GM06990 (cell line): ENCODE measurements around the gene GJB2.

Source experiments
- DNase-seq: peaks from one replicate; pipeline ENCODE4 v3.0.0-alpha.2; 2011; ENCODE audit not compliant: insufficient read length; ENCODE audit errors: extremely low read depth
- H3K27me3 ChIP-seq: replicated peaks from 2 replicates; pipeline ENCODE4 v1.6.0; 2011; ENCODE audit warnings: low read length; ENCODE audit not compliant: control insufficient read depth, insufficient read depth
- H3K36me3 ChIP-seq: 2 replicates; pipeline ENCODE4 v1.5.1; 2011; ENCODE audit warnings: low read length; ENCODE audit not compliant: control insufficient read depth, insufficient read depth
- H3K4me3 ChIP-seq: replicated peaks from 2 replicates; pipeline ENCODE4 v1.5.1; 2011; ENCODE audit warnings: low read depth, mild to moderate bottlenecking, control low read depth, low read length
- TF ChIP-seq, protein P1 (sequence below): IDR thresholded peaks from 2 replicates; pipeline ENCODE4 v1.5.1; 2011; ENCODE audit warnings: low read length, control low read depth, mild to moderate bottlenecking, inconsistent platforms; ENCODE audit not compliant: insufficient read depth, poor library complexity, severe bottlenecking

The GJB2 gene

GRCh38 chr13:20177049-20177831, 15.5 kb downstream of the GJB2 start:
- no peaks in the 10 kb centered on the region for H3K36me3 ChIP-seq
- no peak for DNase-seq
- TF ChIP-seq, protein P1, sequence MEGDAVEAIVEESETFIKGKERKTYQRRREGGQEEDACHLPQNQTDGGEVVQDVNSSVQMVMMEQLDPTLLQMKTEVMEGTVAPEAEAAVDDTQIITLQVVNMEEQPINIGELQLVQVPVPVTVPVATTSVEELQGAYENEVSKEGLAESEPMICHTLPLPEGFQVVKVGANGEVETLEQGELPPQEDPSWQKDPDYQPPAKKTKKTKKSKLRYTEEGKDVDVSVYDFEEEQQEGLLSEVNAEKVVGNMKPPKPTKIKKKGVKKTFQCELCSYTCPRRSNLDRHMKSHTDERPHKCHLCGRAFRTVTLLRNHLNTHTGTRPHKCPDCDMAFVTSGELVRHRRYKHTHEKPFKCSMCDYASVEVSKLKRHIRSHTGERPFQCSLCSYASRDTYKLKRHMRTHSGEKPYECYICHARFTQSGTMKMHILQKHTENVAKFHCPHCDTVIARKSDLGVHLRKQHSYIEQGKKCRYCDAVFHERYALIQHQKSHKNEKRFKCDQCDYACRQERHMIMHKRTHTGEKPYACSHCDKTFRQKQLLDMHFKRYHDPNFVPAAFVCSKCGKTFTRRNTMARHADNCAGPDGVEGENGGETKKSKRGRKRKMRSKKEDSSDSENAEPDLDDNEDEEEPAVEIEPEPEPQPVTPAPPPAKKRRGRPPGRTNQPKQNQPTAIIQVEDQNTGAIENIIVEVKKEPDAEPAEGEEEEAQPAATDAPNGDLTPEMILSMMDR, result no peak
- H3K27me3 ChIP-seq, result no peaks in the 10 kb centered on the region
- H3K4me3 ChIP-seq, result no peak overlapping the region

- TF ChIP-seq, protein P1, result no peak
- H3K4me3 ChIP-seq, result no peak overlapping the region
- H3K27me3 ChIP-seq, result no peaks in the 10 kb centered on the region
- no peak for DNase-seq
- no peaks in the 10 kb centered on the region for H3K36me3 ChIP-seq
Measured at GRCh38 chr13:20175907-20176652, 16.7 kb downstream of the GJB2 start.

DNA sequence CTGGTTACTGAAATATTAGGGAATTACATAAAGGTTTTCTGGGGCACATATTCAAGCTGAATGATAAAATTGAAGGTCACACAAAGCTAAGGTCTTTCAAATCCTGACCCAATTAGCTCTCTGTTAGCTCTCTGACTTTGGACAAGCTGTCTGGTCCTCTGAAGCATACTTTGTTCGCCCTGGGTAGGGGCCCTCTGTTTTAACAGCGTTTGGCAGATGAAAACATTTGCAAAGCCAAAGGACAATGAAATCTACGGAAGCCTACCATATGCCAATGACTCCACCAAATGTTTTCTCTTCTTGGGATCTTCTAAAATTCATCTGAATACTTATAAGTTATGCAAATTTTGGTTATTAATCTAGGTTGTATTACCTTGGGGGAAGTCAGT, 17.3 kb downstream of the GJB2 start:
- H3K4me3 ChIP-seq, result no peak overlapping the region
- DNase-seq, result no peak
- TF ChIP-seq, protein P1, result no peak
- no peaks in the 10 kb centered on the region for H3K36me3 ChIP-seq
- H3K27me3 ChIP-seq, result no peaks in the 10 kb centered on the region

DNA sequence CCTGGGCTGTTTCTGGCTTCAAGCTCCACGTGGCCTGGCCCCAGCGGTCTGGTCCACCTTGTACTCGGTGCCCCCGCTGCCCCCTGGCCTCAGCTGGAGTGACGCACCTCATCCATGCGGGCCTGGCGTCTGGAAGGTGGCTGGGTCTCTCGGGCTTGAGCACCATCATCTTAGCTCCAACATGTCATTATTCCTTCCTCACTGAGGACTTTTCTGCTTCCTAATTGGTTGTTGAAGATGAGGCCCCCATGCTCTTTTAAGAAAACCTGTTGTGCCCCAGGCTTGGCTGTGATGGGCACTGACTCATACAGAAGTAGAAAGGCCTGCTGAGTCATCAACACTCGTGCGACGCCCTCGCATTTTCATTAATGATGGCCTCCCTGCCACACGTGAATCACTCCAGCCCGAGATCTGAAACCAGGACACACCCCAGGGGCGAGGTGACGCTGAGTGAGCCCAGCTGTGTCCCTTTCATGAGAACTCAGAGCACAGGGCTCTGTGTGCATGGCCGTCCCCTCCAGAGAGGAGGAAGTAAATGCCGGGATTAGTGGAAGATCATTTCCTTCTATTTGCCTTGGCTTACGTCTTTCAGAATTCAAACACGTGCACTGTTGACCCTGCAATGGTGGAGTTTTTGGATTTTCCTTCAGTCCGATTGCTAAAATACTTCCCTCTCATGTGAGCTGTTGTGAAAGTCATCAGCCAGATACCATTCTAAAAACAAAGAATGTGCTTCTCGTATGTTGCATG, 17.9 kb downstream of the GJB2 start:
- Histone ChIP-seq H3K4me3 (no peak overlapping the region), H3K36me3 (no peaks in the 10 kb centered on the region), H3K27me3 (no peaks in the 10 kb centered on the region)
- TF ChIP-seq, protein P1, result no peak
- peak; percentile 56 for DNase-seq

DNA sequence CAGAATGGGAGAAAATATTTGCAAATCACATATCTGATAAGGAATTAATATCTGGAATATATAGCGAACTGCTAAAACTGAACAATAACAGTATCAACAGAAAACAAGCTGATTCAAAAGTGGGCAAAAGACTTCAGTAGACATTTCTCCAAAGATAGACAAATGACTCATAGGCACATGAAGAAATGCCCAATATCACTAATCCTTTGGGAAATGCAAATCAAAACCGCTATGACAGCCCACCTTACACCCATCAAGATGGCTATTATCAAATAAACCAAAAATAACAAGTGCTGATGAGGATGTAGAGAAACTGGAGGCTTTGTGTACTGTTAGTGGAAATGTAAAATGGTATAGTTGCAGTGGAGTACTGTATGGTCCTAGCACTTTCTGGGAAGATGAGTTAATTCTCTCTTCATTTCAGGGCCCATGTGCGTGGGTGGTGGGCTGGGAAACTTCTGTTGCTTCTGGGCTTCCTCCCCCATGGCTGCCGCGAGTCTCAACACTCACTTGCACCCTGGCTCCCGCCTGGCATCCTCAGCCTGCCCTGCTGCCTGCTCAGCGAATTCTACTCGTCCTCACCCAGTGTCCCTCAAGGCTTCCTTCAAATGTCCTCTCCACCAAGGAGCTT, 19.5 kb downstream of the GJB2 start:
- TF ChIP-seq, protein P1, result no peak
- DNase-seq, result no peak
- H3K36me3 ChIP-seq, result no peaks in the 10 kb centered on the region
- no peaks in the 10 kb centered on the region for H3K27me3 ChIP-seq
- H3K4me3 ChIP-seq, result no peak overlapping the region
